Caco-2 (cell line): ENCODE measurements around the gene AHCYL2. TPM values are rescaled to one million over a fixed set of nuclear protein-coding genes. Genes with fewer than 3 reads are reported as not detected.

Experiments
- BruUV-seq: library from RNA; stranded (reverse); fragments of 400-500 nt; replicated peaks from 2 replicates; lab custom pipeline; 2021; lab: Mats Ljungman, UMichigan
- CTCF ChIA-PET: fragments of 300-600 bp; sonication (Branson Sonifier 250); formaldehyde crosslinking; loops from one replicate; lab custom pipeline; 2022; ENCODE audit warnings: antibody characterized with exemption; lab: Charles Lee
- POLR2A ChIA-PET: fragments of 300-600 bp; sonication (Branson Sonifier 250); formaldehyde crosslinking; loops from one replicate; lab custom pipeline; 2022; ENCODE audit warnings: antibody characterized with exemption; lab: Charles Lee
- DNase-seq, 2 experiments: peaks; one replicate each; pipeline versions ENCODE4 v3.0.0 to v3.0.0-alpha.2; 2020 to 2022
- H3K27me3 ChIP-seq: replicated peaks from 2 replicates; pipeline ENCODE4 v1.6.0; 2011; ENCODE audit warnings: low read length; ENCODE audit not compliant: control insufficient read depth, insufficient read depth
- H3K36me3 ChIP-seq: 2 replicates; pipeline ENCODE4 v1.5.1; 2011; ENCODE audit warnings: low read length; ENCODE audit not compliant: control insufficient read depth, insufficient read depth
- H3K4me1 ChIP-seq: fragments of 250-450 bp; sonication (Bioruptor Pico); 2 replicates; pipeline ENCODE4 v1.5.1; 2020; ENCODE audit warnings: mild to moderate bottlenecking
- H3K4me3 ChIP-seq: 2 replicates; pipeline ENCODE4 v1.5.1; 2011; ENCODE audit warnings: low read depth, mild to moderate bottlenecking, control low read depth, low read length
- H3K9me3 ChIP-seq: fragments of 250-450 bp; sonication (Bioruptor Pico); 2 replicates; pipeline ENCODE4 v1.5.1; 2020; ENCODE audit warnings: mild to moderate bottlenecking, moderate library complexity
- H3K27ac Mint-ChIP-seq: one replicate; pipeline ENCODE4 v1.8.0; 2022; ENCODE audit warnings: mixed read lengths; ENCODE audit not compliant: unreplicated experiment
- H3K27me3 Mint-ChIP-seq: one replicate; pipeline ENCODE4 v1.8.0; 2022; ENCODE audit warnings: mixed read lengths; ENCODE audit not compliant: insufficient read depth, unreplicated experiment
- H3K36me3 Mint-ChIP-seq: one replicate; pipeline ENCODE4 v1.8.0; 2022; ENCODE audit warnings: mild to moderate bottlenecking, mixed read lengths; ENCODE audit not compliant: insufficient read depth, unreplicated experiment
- H3K4me1 Mint-ChIP-seq: one replicate; pipeline ENCODE4 v1.8.0; 2022; ENCODE audit warnings: low read depth, mixed read lengths; ENCODE audit not compliant: unreplicated experiment
- H3K4me3 Mint-ChIP-seq: one replicate; pipeline ENCODE4 v1.8.0; 2022; ENCODE audit warnings: mild to moderate bottlenecking, moderate library complexity, mixed read lengths; ENCODE audit not compliant: unreplicated experiment
- H3K9me3 Mint-ChIP-seq: one replicate; pipeline ENCODE4 v1.8.0; 2022; ENCODE audit warnings: mixed read lengths; ENCODE audit not compliant: unreplicated experiment
- intact Hi-C: fragments of 100-400 bp; cut with micrococcal nuclease; formaldehyde crosslinking; loops from one replicate; pipeline ENCODE4 v1.10.0; 2022; ENCODE audit not compliant: unreplicated experiment
- total RNA-seq: library from RNA; stranded (reverse); gene quantifications from 2 replicates; pipeline ENCODE4 v1.2.3, GENCODE V29; 2022
- TF ChIP-seq, protein P1 (sequence below), 2 experiments: fragments of 200-600 bp in 1 of 2; IDR thresholded peaks; 1 replicate in 1 of 2; 2 replicates in 1 of 2; pipeline versions ENCODE4 v1.5.1 to v1.8.0; 2011 to 2022; ENCODE audit warnings: antibody characterized with exemption in 1 of 2, control low read depth in 1 of 2, inconsistent platforms in 1 of 2, low read depth in 1 of 2, low read length in 1 of 2, mild to moderate bottlenecking in 1 of 2, moderate library complexity in 1 of 2; ENCODE audit not compliant: insufficient read depth in 1 of 2, severe bottlenecking in 1 of 2, unreplicated experiment in 1 of 2

The AHCYL2 gene
- total RNA-seq, 1 experiment from 2014 or later = 15.8 TPM

GRCh38 chr7:129277629-129278028 is 52.8 kb downstream of the AHCYL2 start:
- POLR2A ChIA-PET = no interaction called here
- Mint-ChIP-seq H3K27ac (no peak overlapping the region), H3K9me3 (peaks cover 7% of the 10 kb centered on the region), H3K27me3 (no peaks in the 10 kb centered on the region), H3K36me3 (no peaks in the 10 kb centered on the region), H3K4me1 (no peaks in the 10 kb centered on the region), H3K4me3 (no peak overlapping the region)
- H3K4me3 ChIP-seq = no peak overlapping the region
- intact Hi-C loops = no loop called here
- no peaks in the 10 kb centered on the region for H3K36me3 ChIP-seq
- H3K4me1 ChIP-seq = no peaks in the 10 kb centered on the region
- TF ChIP-seq, protein P1, sequence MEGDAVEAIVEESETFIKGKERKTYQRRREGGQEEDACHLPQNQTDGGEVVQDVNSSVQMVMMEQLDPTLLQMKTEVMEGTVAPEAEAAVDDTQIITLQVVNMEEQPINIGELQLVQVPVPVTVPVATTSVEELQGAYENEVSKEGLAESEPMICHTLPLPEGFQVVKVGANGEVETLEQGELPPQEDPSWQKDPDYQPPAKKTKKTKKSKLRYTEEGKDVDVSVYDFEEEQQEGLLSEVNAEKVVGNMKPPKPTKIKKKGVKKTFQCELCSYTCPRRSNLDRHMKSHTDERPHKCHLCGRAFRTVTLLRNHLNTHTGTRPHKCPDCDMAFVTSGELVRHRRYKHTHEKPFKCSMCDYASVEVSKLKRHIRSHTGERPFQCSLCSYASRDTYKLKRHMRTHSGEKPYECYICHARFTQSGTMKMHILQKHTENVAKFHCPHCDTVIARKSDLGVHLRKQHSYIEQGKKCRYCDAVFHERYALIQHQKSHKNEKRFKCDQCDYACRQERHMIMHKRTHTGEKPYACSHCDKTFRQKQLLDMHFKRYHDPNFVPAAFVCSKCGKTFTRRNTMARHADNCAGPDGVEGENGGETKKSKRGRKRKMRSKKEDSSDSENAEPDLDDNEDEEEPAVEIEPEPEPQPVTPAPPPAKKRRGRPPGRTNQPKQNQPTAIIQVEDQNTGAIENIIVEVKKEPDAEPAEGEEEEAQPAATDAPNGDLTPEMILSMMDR (IDR thresholded peaks at IDR 0.05; ENCODE audit: insufficient read depth in 1 of 2, low read depth in 1 of 2, low read length in 1 of 2, severe bottlenecking in 1 of 2, unreplicated experiment in 1 of 2) = no peak
- BruUV-seq = no TSS peak
- CTCF ChIA-PET = no interaction called here
- H3K9me3 ChIP-seq = 0 out of 2 replicates have a peak, but pooled peaks cover 4% of the 10 kb centered on the region
- no peaks in the 10 kb centered on the region for H3K27me3 ChIP-seq
- DNase-seq = no peak

DNA sequence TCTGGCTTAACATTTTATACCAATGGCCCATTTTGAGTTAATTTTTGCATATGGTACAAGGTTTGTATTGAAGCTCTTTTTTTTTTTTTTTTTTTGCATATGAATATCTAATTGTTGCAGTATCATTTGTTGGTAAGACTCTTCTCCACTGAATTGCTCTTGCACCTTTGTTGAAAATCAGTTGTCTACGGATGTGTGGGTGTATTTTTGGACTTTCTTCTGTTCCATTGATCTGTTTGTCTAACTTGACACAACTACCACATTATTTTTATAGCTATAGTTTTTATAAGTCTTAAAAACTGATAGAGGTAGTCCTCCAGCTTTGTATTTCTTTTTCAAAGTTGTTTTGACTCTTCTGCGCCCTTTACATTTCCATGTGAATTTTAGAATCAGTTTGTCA is 53.9 kb downstream of the AHCYL2 start:
- ChIA-PET CTCF (interaction anchor here (0.6 to 0.7 kb wide), 2 partner anchors 60 to 597 kb away, joined by 3 read pairs; no protein-coding TSS in a partner anchor), POLR2A (no interaction called here)
- Histone ChIP-seq H3K27me3 (no peaks in the 10 kb centered on the region), H3K36me3 (no peaks in the 10 kb centered on the region), H3K9me3 (0 out of 2 replicates have a peak, but pooled peaks cover 2% of the 10 kb centered on the region), H3K4me1 (no peaks in the 10 kb centered on the region), H3K4me3 (no peak overlapping the region)
- Mint-ChIP-seq H3K27me3 (no peaks in the 10 kb centered on the region), H3K36me3 (no peaks in the 10 kb centered on the region), H3K4me3 (no peak overlapping the region), H3K4me1 (no peaks in the 10 kb centered on the region), H3K9me3 (peaks cover 6% of the 10 kb centered on the region), H3K27ac (no peak overlapping the region)
- DNase-seq = no peak
- intact Hi-C loops = no loop called here
- BruUV-seq = no TSS peak
- TF ChIP-seq, protein P1 (IDR thresholded peaks at IDR 0.05; ENCODE audit: insufficient read depth in 1 of 2, low read depth in 1 of 2, low read length in 1 of 2, severe bottlenecking in 1 of 2, unreplicated experiment in 1 of 2) = no peak

GRCh38 chr7:129279757-129280156 is 54.9 kb downstream of the AHCYL2 start:
- Mint-ChIP-seq H3K4me3 (no peak overlapping the region), H3K9me3 (no peaks in the 10 kb centered on the region), H3K4me1 (no peaks in the 10 kb centered on the region), H3K27me3 (no peaks in the 10 kb centered on the region), H3K27ac (no peak overlapping the region), H3K36me3 (no peaks in the 10 kb centered on the region)
- H3K4me1 ChIP-seq = no peaks in the 10 kb centered on the region
- CTCF ChIA-PET = no interaction called here
- no TSS peak for BruUV-seq
- intact Hi-C loops = no loop called here
- no peaks in the 10 kb centered on the region for H3K9me3 ChIP-seq
- TF ChIP-seq, protein P1 (IDR thresholded peaks at IDR 0.05; ENCODE audit: insufficient read depth in 1 of 2, low read depth in 1 of 2, low read length in 1 of 2, severe bottlenecking in 1 of 2, unreplicated experiment in 1 of 2) = no peak
- no peak for DNase-seq
- no peak overlapping the region for H3K4me3 ChIP-seq
- H3K36me3 ChIP-seq = no peaks in the 10 kb centered on the region
- no peaks in the 10 kb centered on the region for H3K27me3 ChIP-seq
- POLR2A ChIA-PET = no interaction called here
